ENCODE results near the gene MTFMT.
"Not testable (repeated sequence)": the region's sequence is repeated elsewhere in the genome, so short reads cannot be mapped to it uniquely, and the experiment has no call there.

Gene MTFMT

DNA sequence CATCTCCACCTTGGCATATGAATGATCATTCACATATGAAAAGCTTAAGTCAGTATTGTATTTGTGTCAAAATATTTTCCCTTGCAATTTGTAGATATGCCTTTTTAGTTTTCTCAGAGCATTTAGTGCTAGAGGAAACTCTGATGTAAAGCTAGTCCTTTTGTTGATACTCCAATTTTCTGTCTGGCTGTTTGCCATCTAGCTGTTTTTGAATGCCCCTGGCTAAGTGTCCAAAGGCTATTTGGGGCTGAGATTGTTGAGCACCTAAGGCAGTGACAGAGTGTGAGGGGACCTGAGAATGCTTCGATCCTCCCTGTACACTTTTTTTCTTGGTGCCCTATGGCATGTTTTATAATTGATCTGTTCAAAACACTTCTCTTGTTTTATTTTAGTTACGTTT is 18.8 kb upstream of the MTFMT start:
- H3K4me3 ChIP-seq (ENCODE audit: low read depth, low read length), result no peak overlapping the region
- TF ChIP-seq, protein P1, sequence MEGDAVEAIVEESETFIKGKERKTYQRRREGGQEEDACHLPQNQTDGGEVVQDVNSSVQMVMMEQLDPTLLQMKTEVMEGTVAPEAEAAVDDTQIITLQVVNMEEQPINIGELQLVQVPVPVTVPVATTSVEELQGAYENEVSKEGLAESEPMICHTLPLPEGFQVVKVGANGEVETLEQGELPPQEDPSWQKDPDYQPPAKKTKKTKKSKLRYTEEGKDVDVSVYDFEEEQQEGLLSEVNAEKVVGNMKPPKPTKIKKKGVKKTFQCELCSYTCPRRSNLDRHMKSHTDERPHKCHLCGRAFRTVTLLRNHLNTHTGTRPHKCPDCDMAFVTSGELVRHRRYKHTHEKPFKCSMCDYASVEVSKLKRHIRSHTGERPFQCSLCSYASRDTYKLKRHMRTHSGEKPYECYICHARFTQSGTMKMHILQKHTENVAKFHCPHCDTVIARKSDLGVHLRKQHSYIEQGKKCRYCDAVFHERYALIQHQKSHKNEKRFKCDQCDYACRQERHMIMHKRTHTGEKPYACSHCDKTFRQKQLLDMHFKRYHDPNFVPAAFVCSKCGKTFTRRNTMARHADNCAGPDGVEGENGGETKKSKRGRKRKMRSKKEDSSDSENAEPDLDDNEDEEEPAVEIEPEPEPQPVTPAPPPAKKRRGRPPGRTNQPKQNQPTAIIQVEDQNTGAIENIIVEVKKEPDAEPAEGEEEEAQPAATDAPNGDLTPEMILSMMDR (IDR thresholded peaks at IDR 0.05; ENCODE audit: low read depth, low read length, missing control alignments), result no peak
- no peak for DNase-seq (ENCODE audit: low read depth)

DNA sequence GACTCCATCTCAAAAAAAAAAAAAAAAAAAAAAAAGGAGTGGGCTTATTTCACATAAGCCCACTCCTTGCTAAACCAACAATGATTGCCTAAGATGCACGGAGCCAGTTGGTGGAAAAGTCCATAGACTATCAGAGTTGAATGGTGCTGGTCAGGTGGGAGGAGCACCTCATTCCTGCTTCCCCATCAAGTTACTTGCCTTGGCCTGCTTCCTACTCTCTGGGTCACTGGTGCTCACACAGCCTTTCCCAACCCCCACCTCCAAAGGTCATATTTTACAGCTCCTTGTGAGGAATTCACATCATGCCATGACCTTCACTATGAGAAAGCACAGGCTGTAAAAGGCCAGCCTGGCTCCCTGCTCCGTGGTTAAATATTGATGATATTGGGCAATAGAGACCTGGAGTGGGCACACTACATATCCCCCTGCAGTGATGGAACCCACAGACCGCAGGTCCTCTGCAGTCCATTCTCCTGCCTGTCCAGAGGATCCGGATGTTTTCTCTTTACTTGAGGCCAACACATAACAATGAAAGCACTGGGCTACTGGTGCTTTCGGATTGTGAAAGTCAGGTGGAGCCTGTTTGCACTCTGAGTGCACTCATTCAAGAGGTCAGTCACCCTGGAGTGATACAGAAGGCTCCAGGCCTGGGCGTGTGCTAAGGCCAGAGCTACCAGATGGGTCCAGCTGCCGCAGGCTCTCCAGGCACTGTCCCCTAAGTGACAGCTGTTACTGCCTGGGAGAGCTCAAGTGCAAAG is 15.5 kb upstream of the MTFMT start, which contains the start of gene SLC51B:
Gene SLC51B, plus strand, starts transcription at position 664 of the 758 bp plus-strand sequence. CDS start 4,618 bp downstream, outside the sequence.
- DNase-seq (ENCODE audit: low read depth), result no peak

DNA sequence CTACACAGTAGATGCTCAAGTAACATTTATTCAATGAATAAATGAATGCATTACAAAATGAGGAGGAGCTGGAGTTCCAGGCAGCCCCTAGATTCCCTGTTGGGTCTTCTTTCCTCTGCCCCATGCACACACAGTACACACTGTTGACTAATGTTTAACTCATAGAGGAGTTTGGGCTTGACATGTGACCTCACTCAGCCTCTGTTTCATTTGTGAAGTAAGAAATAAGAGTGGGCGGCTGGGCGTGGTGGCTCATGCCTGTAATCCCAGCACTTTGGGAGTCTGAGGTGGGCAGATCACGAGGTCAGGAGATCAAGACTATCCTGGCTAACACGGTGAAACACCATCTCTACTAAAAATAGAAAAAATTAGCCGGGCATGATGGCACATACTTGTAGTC is 14.8 kb upstream of the MTFMT start:
- H3K4me3 ChIP-seq (ENCODE audit: low read depth, low read length); DNase-seq (ENCODE audit: low read depth): not testable (repeated sequence)

More for the DNA sequence above, 15.5 kb upstream of the MTFMT start, which contains the start of gene SLC51B:
- TF ChIP-seq, protein P1 (IDR thresholded peaks at IDR 0.05; ENCODE audit: low read depth, low read length, missing control alignments), result no peak
- H3K4me3 ChIP-seq (ENCODE audit: low read depth, low read length), result no peak within 1 kb of the TSS

DNA sequence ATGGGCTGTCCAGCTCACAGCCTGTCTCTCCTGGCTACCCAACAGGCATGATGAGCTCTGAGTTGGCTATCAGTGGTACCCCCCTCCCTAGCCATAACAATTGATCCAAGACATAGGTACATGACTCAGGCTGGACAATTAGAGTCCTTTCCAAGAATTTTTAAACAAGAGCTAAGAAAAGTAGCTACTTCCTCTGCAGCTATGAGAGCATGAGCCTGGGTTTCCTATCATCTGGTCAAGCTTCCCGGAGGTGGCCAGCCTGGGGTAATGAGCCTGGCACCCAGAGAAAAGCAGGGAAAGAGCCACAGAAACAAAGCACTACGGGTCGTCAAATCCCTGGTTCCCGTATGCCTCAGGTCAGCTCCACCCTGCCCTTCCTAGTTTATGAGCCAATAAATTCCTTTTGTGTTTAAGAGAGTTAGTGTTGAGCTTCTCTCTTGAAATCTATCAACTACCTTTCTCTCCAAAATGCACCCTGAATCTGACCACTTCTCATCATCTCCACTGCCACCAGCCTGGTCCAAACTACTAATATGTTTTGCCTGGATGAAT is 13.4 kb upstream of the MTFMT start:
- no peak for DNase-seq (ENCODE audit: low read depth)

DNA sequence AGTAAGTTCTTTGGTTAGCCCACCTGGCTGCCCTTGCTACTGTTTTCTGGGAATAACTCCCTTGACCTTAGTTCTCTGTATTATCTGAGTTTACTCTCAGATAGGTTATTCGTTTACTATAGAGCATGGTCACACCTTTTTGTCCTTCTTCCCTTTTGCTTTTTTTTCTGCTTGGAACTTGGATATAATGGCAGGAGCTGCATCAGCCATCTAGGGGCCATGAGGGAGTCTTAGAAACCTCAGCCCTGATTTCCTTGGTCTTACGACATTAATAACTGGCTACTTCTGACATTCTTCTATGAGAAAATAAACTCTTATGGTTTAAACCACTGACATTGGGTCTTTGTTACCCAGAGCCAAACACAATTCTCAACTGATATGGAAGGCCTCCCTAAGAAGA is 12.3 kb upstream of the MTFMT start:
- DNase-seq (ENCODE audit: low read depth), result no peak
- no peak overlapping the region for H3K4me3 ChIP-seq (ENCODE audit: low read depth, low read length)
- TF ChIP-seq, protein P1 (IDR thresholded peaks at IDR 0.05; ENCODE audit: low read depth, low read length, missing control alignments), result no peak

More for the DNA sequence above, 13.4 kb upstream of the MTFMT start:
- no peak overlapping the region for H3K4me3 ChIP-seq (ENCODE audit: low read depth, low read length)
- TF ChIP-seq, protein P1 (IDR thresholded peaks at IDR 0.05; ENCODE audit: low read depth, low read length, missing control alignments), result no peak

DNA sequence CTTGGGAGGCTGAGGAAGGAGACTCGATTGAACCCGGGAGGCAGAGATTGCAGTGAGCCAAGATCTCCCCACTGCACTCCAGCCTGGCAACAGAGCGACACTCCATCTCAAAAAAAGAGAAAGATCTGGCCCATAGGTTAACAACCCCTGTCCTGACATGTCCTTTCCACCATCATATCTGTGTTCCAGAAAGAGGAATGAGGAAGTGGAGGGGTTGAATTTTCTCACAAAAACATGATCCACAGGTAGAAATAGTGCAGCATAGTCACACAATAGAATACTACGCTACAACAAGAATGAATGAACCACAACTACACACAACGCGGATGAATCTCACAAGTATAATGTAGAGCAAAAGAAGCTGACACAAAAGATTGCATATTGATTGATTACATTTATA is 11.0 kb upstream of the MTFMT start:
- DNase-seq (ENCODE audit: low read depth), result no peak
- no peak overlapping the region for H3K4me3 ChIP-seq (ENCODE audit: low read depth, low read length)
- TF ChIP-seq, protein P1 (IDR thresholded peaks at IDR 0.05; ENCODE audit: low read depth, low read length, missing control alignments), result no peak

DNA sequence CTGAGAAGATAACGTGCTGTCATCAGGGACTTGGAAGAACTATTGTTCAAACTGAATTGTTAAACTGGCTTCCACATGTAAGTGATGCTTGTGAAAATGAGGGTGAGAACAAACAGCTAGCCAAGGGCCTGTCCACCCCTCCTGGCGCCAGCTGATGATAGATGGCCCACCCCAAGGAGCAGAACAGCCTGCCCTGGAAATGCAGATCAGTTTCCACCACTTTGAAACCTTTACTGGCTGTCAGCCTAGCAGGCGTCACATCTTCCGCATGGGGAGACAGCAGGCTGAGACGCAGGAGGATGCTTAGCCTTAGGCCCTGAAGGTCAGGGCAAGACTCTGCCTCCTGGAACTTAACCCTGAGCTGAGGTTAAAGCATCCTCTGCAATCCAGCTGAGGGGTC is 9.4 kb upstream of the MTFMT start:
- H3K4me3 ChIP-seq (ENCODE audit: low read depth, low read length), result no peak overlapping the region
- no peak for DNase-seq (ENCODE audit: low read depth)
- TF ChIP-seq, protein P1 (IDR thresholded peaks at IDR 0.05; ENCODE audit: low read depth, low read length, missing control alignments), result no peak

All from GM12864 (cell line).